NCI-H2196 (cell line): ENCODE results near the gene KL.

ENCODE experiments used
- DNase-seq: peaks from one replicate; lab custom pipeline; 2025; ENCODE audit not compliant: unreplicated experiment; lab: John Stamatoyannopoulos, UW

Gene KL

DNA sequence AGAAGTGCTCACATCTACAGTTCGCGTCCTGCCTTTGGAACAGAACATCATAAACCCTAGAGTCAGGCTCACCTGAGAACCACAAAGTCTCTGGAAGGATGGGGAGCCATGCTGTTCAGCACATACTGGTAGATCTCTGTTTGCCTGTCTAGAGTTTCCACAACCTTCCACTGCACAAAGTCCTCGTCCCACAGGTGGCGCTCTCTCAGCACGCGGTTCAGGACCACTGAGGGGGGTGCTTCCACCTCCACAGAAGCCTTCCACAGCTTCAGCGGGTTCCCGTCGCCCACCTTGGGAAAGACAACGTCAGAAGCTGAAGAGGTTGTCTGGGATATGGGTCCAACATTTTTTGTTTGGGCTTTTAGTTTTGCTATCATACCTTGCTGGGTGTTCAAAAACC lies 93.6 kb downstream of the KL start:
- no peak for DNase-seq

DNA sequence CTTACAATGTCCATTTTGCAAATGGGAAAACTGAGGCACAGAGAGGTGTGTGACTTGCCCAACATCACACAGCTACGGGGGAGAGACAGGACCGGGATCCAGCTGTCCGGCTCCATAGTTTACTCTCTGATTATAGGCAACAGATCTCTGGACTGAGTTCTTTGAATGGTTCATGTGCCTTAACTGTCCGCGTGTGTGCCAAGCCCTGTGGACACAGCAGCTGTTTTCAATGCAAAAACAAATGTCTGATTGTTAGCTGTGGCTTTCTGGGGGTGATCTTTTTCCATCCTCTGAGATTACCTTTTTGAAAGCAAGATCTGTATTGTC lies 94.1 kb downstream of the KL start:
- no peak for DNase-seq

DNA sequence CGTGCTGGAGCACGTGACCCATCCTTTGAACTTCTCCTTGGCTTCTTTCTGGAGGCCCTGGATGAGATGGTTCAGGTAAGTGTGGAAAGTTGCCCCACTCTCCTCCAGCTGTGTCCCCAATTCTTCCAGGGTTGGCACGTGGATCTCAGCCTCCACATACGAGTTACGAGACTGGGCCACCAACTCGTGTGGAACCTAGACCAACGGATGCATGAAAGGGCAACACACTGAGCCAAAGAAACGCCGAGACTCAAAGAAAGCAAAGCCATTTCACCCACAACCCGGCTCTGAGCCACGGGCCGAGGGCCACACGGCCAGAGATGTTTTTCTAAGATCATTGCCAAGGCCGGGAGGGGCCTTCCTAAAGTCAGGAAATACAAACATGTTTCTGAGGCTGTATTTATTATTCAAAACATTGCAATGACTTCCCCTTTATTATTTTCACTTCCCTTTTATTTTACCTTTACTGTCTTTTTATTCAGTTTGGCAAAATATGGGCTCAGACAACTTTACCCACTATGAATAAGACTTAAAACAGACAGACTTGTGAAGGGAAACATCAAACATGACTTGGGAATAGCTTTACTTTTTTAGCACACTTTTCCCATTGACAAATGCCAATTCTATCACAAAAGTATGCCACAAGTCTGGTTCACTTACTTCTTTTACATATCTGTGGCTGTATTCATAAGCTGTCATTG lies 94.6 kb downstream of the KL start:
- no peak for DNase-seq

DNA sequence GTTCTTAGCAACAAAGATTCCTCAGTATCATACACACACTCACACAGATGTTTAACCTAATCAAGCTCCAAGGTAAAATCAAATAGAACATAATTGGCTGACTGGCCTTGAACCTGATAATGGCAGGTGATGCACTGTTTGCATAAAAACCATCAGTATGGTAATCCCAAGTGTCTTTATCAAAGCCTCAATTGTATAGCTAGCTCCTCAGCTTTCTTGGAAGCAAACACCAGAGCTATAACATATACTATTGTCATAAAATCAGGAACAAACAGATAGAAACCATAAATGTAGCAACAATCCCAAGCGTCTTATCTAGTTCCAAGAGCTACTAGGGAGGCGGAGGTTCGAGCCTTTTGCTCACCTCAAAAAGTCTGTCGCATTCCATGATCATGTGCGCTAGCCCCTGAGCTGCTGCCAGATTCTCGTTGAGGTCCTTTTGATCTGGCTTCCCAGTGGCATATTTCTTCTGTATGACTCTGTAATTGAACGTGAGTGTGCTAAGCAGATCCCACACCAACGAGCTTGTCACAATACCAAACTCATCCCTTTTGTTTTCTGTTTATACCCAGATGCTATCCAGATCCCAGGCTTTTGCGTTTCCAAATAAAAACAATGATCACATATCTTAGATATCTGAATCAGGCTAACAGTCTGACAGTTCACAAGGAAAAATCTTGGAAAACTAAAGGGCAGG lies 95.3 kb downstream of the KL start:
- no peak for DNase-seq

DNA sequence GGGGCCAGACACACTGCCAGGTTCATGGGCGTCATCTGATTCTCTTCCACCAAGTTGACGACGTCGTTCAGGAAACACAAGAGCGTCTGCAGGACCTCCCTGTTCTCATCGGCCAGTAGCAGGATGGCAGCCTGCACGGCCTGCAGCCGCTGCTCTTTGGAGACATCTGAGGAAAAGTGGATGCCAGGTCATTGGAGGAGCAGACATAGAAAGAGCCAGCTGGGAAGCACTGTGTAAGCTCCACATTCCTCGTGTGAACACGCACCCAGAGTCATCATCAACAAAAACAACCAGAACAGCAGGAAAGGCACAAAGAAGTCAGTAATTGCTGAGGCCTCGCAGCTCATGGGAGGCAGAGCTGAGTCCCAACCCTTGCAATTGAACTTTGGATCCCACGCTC lies 96.5 kb downstream of the KL start:
- no peak for DNase-seq

DNA sequence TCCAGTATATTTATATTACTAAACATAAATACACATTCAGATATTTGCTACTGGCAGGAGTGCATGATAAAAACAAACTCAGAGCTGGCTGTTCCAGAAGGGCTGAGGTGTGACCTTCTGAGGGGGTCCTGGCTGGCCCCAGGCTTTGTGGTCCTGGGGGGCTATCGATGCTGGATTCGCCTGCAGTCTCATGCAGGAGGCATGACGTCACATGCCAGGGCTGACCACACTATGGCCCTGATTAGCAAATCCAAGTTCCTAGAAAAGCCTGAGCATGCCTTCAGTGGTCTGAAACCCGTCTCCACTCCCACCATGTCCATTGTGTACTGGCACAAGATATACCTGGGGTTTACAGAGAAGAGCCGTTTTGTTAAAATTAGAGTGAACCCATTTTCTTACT lies 97.9 kb downstream of the KL start:
- no peak for DNase-seq

DNA sequence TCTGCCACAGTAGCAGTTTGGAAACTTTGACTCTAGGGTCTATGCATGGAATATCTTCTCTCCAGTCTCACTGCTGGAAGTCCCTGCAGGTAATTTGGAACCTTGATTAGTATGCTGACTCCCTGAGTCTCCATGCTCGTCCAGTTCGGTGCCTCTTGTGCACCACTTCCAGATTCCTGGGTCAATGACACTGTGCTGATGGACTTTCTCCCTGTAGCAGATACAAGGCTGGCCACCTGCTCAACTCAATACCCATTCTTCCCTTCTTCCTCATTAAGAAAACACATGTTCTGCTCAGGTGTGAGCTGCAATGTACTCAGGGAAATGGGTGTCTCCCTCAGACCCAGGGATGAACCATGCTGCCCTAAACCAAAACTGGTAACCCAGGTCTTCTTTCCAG lies 99.1 kb downstream of the KL start:
- no peak for DNase-seq
